Myocyte (in vitro differentiated cells): ENCODE measurements around the gene SPARCL1. TPM values are rescaled to one million over a fixed set of nuclear protein-coding genes. Genes with fewer than 3 reads are reported as not detected.
"Not testable (repeated sequence)": the region's sequence is repeated elsewhere in the genome, so short reads cannot be mapped to it uniquely, and the experiment has no call there.

Experiments
- DNase-seq: peaks from one replicate; pipeline ENCODE4 v3.0.0-alpha.2; 2012; ENCODE audit warnings: low read depth
- total RNA-seq: library from RNA; depleted of rRNA; stranded (reverse); fragments of >200 nt; gene quantifications from 2 replicates; pipeline ENCODE4 v1.2.3, GENCODE V29; 2014

SPARCL1 gene
- total RNA-seq, 1 donor from 2014 or later, result 0.80 TPM

DNA sequence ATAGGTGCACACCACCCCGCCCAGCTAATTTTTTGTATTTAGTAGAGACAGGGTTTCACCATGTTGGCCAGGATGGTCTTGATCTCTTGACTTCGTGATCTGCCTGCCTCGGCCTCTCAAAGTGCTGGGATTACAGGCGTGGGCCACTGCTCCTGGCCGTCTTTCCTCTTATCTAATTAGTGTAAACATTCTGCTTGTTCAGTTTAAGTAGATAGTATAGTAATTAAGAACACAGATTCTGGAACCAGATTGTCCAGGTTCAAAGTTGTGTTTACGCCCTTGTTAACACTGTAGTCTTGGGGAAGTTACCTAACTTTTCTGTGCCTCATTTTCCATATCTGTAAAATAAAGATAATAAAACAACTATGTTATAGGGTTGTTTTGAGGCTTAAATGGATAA lies 82.8 kb downstream of the SPARCL1 start:
- DNase-seq, result not testable (repeated sequence)

DNA sequence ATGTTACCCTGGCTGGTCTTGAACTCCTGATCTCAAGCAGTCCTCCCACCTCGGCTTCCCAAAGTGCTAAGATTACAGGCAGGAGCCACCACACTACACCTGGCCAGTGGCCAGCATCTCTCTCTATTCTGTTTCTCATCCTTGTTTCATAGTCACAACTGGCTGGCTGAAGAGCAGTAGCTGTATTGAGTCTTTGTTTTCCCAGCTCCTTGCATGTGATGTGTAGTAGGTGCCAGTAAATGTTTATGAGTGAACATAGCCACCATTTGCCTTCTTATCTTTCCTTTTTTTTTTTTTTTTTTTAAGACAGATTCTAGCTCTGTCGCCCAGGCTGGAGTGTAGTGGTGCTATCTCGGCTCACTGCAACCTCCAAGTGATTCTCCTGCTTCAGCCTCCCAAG lies 83.2 kb downstream of the SPARCL1 start:
- no peak for DNase-seq

DNA sequence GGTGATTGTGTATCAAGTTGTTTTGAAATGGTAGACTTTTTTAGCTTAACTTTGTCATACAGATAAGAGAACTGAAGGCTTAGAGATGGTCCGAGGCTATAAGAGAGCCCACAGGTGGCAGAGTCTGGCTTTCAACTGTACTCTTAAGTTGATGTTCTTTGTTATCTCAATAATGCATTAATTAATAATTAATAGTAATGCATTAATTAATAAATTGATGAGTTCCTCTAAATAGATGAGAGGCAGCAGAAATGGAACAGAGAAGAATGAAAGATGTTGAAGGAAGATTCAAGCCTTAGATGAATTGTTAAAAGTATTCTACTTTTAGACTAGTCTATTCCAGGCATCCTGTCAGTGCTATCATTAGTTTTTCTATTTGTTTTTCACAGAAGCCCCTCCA lies 84.4 kb downstream of the SPARCL1 start:
- no peak for DNase-seq

- DNase-seq, result no peak
Observed at GRCh38 chr4:87442889-87443288, 86.3 kb downstream of the SPARCL1 start.

DNA sequence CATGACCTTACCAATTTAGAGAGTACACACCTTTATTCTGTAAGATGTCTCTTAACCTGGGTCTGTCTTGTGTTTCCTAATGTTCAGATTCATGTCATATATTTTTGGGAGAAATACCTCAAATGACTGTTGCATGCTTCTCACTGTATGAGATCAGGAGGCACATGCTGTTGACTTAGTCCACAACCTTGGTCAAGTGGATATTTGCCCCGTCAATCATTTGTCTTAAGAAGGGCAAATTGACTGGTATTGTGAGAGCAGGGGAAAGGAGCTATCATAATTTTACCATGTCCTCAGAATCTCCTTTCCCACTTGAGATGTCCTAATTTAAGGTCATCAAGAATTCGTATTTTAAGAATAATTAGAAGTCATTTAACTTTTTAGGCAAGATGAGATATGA lies 95.8 kb downstream of the SPARCL1 start:
- DNase-seq, result no peak

- no peak for DNase-seq
Observed at GRCh38 chr4:87430038-87430437, 99.1 kb downstream of the SPARCL1 start.

DNA sequence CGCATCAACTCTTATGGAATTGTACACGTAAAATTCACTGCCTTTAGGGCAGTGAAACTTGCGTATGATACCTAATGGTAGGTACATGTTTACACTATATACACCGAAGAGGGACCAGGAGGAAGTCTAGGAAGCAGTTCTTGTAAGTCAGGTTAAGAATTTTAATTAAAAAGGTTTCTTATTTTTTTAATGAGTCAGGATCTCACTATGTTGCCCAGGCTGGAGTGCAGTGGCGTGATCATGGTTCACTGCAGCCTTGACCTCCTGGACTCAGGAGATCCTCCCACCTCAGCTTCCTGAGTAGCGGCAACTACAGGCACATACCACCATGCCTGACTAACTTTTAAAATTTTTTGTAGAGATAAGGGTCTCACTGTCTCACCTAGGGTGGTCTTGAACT lies 100.2 kb downstream of the SPARCL1 start:
- DNase-seq, result no peak

DNA sequence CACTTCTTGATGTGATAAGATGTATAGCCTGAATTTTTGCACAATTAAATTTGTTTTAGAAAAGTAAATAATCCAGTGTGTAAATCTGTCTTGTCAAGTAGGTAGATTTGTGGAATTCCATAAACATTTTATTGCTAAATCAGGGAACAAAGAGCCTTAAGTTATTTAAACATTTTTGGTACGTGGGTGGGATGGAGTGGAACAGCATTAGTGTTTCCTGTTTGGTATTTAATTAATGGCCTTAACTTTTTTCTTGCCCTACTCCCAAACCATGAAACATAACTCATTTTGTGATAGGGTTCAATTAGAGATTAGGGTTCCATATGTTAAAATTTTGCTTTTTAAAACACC lies 101.7 kb downstream of the SPARCL1 start:
- DNase-seq, result no peak

- DNase-seq, result no peak
Observed at GRCh38 chr4:87426865-87427517, 102.2 kb downstream of the SPARCL1 start.

GRCh38 chr4:87425711-87426110 lies 103.5 kb downstream of the SPARCL1 start:
- no peak for DNase-seq

DNA sequence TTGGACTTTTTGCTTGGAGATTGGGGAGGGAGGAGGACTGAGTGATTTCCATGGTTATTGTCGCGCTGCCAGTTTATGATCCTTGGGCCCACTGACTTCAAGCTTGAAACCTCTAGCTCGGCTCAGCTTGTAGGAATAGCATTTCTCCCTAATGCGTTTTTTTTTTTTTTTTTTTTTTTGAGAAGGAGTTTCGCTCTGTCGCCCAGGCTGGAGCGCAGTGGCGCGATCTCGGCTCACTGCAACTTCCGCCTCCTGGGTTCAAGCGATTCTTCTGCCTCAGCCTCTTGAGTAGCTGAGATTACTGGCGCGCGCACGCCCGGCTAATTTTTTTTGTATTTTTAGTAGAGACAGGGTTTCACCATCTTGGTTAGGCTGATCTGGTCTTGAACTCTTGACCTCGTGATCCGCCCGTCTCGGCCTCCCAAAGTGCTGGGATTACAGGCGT lies 105.1 kb downstream of the SPARCL1 start:
- peak; percentile 33 for DNase-seq

Other genes starting within 250 kb of the SPARCL1 start
- not detected in 2 replicates for gene HSD17B13, start 206.5 kb downstream of the SPARCL1 start, total RNA-seq
- 25.1 and 30.8 TPM in 2 replicates for gene HSD17B11, start 138.2 kb downstream of the SPARCL1 start, total RNA-seq
- gene NUDT9, start 106.8 kb downstream of the SPARCL1 start, total RNA-seq, result 17.0 and 36.0 TPM in 2 replicates
- gene DSPP, start 79.2 kb upstream of the SPARCL1 start, total RNA-seq, result not detected in 2 replicates
- 0.08 TPM in 1 of 2 replicates, not detected in the other for gene DMP1, start 120.9 kb upstream of the SPARCL1 start, total RNA-seq